NCI-H460 (cell line): ENCODE measurements around the gene SMG1. TPM values are rescaled to one million over a fixed set of nuclear protein-coding genes. Genes with fewer than 3 reads are reported as not detected.
A peak's percentile ranks its signal among the peaks of the same experiment; 100 is the strongest.
"Not testable (repeated sequence)": the region's sequence is repeated elsewhere in the genome, so short reads cannot be mapped to it uniquely, and the experiment has no call there.

ENCODE experiments used
- DNase-seq: peaks from one replicate; pipeline ENCODE4 v3.0.0-alpha.2; 2016; ENCODE audit warnings: low read depth; ENCODE audit errors: extremely low read depth
- total RNA-seq: library from RNA; depleted of rRNA; stranded (reverse); fragments of >200 nt; shearing (Covaris generic); gene quantifications from 2 replicates; pipeline ENCODE4 v1.2.3, GENCODE V29; 2014

Gene SMG1
- total RNA-seq, 1 experiment from 2014 or later = 34.4 TPM

DNA sequence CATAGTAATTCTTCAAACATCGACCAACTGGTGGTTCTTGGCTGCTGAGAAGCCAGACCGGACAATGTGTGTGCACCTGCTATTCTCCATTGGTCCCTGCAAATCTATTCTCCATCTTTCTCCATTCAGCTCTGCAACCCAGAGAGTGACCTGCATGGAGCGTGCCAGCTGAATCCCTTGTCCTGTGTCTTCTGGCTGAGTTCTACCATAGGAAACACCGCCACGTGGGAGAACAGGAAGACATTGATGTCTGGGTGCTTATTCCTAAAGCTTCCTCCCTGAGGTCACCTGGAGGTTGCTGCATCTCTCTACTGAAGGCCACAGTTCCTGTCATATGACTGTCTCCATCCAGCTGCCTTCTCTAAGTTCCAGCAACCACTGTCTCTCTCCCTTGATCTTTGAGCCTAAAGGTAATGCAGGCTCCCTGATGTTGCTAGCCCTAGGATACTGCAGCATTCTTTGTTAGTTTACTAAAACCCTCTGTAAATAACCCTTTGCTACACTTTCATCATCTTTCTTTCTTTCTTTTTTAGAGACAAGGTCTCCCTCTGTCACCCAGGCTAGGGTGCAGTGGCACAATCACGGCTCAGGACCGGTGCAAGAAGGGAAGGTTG lies 10.6 kb upstream of the SMG1 start:
- no peak for DNase-seq

- no peak for DNase-seq
Observed at GRCh38 chr16:18933501-18933900, 7.3 kb upstream of the SMG1 start.

DNA sequence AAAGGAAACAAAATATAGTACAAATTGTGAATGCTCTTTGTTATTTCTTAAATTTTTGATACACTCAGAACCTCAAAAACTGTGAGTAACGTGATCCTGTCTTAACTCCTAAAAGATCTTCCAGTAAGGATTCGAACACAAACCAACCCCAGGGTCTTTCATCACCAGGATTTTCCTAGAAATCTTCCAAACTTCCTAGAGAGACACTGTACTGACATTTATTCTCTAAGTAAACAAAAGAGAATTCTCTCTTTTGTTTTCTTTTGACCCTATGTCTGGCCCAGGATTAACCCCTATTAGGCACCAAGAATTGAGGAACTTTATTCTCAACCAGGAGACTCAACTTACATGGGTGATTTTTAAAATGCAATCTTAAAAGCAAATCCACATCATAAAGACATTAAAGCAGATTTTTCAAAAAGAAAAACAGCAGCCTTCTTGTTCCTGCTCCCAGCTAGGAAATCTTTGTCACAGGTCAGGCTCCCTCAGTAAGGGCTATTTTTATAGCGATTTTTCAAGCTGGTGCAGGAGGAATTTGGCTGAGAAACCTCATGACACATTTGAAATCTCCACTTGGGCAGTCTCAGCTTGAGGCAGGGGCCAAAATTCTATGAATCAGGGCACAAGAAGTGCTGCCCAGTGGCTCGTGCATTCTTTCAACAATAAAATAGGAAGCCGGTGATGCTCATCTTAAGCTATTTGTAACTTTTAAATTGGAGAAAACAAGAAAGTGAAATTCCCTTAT lies 6.2 kb upstream of the SMG1 start:
- no peak for DNase-seq

DNA sequence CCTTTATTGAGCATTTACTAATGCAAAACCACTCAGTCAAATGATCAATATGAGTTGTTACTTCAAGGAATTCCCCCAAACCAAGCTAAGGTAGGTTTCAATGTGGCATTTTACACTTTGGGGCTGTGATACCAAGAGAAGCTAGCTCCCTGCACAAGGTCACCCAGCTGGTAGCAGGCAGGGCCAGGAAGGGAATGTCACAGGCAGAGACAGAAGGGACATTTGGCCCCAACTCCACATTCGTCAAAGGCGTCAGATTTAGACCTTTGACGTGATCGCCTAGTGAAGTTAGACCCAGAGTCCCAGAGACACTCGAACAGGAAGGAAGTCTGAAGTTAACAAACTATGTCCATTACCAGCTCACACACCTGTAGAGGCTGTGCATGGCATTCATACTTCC lies 5.5 kb upstream of the SMG1 start:
- DNase-seq = no peak

DNA sequence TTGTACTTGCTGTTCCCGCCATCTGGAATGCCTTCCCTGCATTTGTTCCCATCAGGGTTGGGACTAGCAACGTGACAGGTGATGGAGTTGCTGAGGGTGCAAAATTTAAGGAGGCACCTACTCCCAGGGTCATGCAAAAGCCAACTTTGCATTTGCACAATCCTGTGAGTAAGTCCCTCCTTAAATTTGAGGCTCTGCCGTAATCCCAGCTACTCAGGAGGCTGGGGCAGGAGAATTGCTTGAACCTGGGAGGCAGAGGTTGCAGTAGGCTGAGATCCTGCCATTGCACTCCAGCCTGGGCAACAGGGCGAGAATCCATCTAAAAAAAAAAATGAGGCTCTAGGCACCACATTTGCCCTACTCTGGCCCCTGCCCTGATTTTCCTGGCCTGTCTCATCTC lies 3.9 kb upstream of the SMG1 start:
- not testable (repeated sequence) for DNase-seq

DNA sequence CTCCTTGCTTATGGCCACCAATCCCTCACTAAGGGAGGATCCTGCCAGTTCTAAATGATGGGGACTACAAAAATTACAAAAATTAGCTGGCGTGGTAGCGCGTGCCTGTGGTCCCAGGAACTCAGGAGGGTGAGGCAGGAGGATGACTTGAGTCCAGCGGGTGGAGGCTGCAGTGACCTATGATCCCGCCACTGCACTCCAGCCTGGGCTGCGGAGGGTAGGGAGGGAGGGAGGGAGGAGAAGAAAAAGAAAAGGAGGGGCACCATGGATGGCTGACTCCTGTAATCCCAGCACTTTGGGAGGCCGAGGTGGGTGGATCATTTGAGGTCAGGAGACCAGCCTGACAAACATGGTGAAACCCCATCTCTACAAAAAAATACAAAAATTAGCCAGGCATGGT lies 1.9 kb upstream of the SMG1 start:
- not testable (repeated sequence) for DNase-seq

DNA sequence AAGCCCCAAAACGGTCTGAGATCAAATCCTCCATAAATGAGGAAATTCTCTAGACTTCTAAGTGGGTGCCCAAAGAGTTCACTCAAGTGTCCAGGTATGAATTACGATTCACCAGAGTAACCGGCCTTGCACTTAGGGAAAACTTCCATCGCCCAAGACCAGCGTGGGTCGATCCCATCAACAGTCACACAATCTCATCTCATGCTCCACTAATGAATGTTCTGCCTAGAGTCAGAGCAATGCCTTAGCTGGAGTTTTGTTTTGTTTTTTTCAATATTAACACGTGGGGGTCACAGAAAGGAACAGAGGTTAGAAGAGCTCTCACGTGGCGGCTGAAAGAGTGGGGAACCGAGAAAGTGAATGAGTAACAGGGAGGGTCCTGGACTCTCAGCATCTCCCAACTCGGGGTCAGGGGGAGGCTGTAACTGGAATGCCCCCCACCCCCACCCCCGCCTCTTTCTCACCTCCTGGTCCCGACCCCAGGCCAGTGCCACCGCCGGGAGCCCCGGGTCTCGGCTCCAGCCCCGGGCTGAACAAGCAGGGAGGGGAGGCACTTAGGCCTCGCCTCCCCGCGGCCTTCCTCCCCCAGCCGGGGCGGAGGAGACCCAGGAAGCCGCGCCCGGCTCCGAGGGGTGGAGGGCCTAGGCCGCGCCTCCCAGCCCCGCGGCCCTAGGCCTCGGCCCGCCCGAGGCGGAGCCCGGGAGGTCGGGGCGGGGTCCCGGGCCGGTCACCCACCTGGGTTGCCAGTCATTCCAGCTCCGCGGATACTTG lies 808 bp downstream of the SMG1 start:
- DNase-seq = peak; percentile 25

DNA sequence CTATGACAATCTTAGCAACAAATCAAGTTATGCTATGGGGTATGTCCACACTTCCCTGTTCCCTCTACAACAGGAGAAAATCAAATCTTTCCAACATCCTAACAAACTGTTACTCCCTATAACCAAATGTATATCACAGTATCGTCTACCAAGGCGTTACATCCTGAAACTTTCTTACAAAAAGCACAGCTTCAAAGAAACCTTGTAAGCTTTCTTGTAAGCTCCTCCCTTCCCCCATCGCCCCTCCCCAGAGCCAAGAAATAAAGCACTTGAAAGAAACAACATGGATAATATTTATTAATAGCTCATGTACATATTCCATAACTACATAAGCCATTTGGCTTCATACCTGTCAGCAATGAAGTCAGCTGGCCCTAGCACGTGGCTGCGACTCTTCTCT lies 2.3 kb downstream of the SMG1 start:
- DNase-seq = not testable (repeated sequence)

DNA sequence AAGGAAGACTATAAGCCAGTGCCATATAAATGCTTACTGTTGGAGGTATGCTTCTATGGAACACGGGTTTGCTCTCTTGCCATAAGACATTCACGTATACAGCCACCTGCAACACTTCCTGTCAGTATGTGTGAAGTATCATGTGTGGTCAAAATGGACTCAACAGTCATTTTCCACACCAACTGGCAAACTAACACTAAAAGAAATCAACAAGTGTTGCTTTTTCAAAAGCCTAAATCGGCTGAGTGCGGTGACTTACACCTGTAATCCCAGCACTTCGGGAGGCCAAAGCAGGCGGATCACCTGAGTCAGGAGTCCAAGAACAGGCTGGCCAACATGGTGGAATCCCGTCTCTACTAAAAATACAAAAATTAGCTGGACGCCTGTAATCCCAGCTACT lies 3.1 kb downstream of the SMG1 start:
- not testable (repeated sequence) for DNase-seq

GRCh38 chr16:18909585-18909984 lies 16.6 kb downstream of the SMG1 start:
- not testable (repeated sequence) for DNase-seq

- DNase-seq = not testable (repeated sequence)
Observed at GRCh38 chr16:18908716-18909115, 17.5 kb downstream of the SMG1 start.

GRCh38 chr16:18902778-18903177 lies 23.4 kb downstream of the SMG1 start:
- DNase-seq = not testable (repeated sequence)

GRCh38 chr16:18902044-18902443 lies 24.2 kb downstream of the SMG1 start:
- not testable (repeated sequence) for DNase-seq

GRCh38 chr16:18901194-18901593 lies 25.0 kb downstream of the SMG1 start:
- not testable (repeated sequence) for DNase-seq

GRCh38 chr16:18884456-18884855 lies 41.8 kb downstream of the SMG1 start:
- DNase-seq = not testable (repeated sequence)

DNA sequence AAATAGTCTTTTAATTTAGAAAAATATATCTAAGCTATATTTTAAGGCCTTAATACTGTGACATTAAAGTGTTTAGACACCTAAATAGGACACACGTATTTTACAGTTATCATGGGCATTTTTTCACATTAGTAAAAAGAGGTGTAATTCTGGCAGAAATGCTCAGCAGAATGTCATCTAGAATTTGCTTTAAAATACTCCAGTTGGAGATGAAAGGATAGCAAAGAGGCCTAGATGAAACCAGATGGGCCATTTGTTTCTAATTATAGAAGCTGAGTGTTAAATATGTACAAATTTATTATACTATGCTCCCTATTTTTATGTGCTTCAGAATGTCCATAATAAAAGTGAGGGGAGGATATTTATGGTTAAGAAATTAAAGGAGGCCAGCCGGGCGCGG lies 48.5 kb downstream of the SMG1 start:
- not testable (repeated sequence) for DNase-seq

DNA sequence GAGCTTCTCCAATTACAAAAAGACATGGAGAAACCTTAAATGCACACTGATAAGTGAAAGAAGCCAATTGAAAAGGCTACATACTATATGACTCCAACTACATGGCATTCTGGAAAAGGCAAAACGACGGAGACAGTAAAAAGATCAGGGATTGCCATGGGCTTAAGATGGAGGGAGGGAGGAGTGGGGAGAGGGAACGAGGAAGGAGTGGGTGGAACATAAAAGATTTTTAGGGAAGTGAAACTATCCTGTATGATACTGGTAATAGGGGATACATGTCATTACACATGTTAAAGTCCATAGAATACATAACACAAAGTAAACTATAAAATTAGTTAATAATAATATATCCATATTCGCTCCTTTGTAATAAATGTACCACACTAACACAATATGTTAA lies 48.9 kb downstream of the SMG1 start:
- not testable (repeated sequence) for DNase-seq

GRCh38 chr16:18876301-18876700 lies 49.9 kb downstream of the SMG1 start:
- DNase-seq = not testable (repeated sequence)

GRCh38 chr16:18869043-18869771 lies 57.0 kb downstream of the SMG1 start:
- not testable (repeated sequence) for DNase-seq

- DNase-seq = not testable (repeated sequence)
Observed at GRCh38 chr16:18866277-18866823, 59.9 kb downstream of the SMG1 start.
